ENCODE data around the gene CTNND2. TPM values are rescaled to one million over a fixed set of nuclear protein-coding genes. Genes with fewer than 3 reads are reported as not detected.

CTNND2 gene
- total RNA-seq, 2 experiments from 2014 or later: not detected

DNA sequence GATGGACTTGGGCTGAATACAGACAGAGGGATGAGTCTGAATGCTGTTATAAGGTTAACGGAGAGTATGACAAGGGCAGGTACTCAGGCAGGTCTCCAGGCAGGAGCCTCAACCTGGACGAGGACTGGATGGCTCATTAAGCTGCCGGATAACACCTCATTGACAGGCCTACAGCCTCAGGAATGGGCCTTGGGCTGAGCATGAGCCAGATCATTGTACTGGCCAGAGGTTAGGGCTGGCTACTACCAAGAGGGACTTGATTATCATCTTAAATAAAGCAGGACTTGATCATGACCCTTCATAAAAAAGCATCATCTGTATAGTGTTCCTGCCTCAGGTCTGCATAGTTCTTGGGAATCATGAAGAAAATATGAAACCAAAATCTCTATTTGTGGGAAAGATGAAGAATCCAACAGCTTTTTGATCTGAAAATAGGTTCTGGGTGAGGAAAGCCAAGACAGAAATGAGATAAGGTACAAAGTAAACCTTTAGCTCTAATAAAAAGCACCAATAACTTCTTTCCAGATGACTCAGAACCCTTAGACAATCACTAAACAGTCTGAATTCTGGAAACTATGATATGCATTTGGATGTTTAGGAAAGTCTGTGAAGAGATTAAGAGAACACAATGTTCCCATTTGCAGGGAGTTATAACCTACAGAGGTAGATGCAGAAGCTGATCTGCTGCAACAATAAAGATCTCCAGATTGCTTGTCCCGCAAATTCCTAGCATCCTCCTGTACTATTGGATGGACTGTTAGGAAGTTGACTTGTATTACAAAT lies 343.1 kb downstream of the CTNND2 start:
- intact Hi-C loops (cut with micrococcal nuclease): no loop called here
- H3K4me3 Mint-ChIP-seq: no peak overlapping the region
- ChIA-PET POLR2A (no interaction called here), CTCF (no interaction called here)
- no peaks in the 10 kb centered on the region for H3K4me1 Mint-ChIP-seq (ENCODE audit: low read depth)
- no peak for DNase-seq
- H3K27me3 Mint-ChIP-seq: no peaks in the 10 kb centered on the region
- no peaks in the 10 kb centered on the region for H3K36me3 Mint-ChIP-seq (ENCODE audit: low read depth)
- peaks cover 2% of the 10 kb centered on the region for H3K9me3 Mint-ChIP-seq
- H3K27ac Mint-ChIP-seq: no peak overlapping the region
- TF ChIP-seq, protein P1, sequence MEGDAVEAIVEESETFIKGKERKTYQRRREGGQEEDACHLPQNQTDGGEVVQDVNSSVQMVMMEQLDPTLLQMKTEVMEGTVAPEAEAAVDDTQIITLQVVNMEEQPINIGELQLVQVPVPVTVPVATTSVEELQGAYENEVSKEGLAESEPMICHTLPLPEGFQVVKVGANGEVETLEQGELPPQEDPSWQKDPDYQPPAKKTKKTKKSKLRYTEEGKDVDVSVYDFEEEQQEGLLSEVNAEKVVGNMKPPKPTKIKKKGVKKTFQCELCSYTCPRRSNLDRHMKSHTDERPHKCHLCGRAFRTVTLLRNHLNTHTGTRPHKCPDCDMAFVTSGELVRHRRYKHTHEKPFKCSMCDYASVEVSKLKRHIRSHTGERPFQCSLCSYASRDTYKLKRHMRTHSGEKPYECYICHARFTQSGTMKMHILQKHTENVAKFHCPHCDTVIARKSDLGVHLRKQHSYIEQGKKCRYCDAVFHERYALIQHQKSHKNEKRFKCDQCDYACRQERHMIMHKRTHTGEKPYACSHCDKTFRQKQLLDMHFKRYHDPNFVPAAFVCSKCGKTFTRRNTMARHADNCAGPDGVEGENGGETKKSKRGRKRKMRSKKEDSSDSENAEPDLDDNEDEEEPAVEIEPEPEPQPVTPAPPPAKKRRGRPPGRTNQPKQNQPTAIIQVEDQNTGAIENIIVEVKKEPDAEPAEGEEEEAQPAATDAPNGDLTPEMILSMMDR (IDR thresholded peaks at IDR 0.05): no peak
- ATAC-seq: no peak

DNA sequence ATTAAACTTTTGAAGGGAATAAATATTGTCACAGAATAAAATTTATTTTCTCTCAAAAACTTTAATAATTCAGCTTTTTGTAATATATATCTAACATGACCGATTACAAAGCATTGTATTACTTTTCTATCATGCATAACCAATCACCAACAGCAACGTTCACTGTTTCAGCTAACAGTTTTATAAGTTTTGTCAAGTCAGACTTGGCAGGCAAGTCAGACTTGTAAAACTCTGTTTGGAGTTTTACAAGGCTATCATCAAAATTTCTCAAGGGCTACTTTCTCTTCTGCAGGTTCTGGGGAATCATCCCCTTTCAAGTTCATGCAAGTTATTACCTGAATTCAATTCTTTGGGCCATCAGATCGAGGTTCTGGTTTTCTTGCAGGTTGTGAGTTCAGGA lies 347.2 kb downstream of the CTNND2 start:
- ChIA-PET POLR2A (no interaction called here), CTCF (no interaction called here)
- no peaks in the 10 kb centered on the region for H3K4me1 Mint-ChIP-seq (ENCODE audit: low read depth)
- H3K27ac Mint-ChIP-seq: no peak overlapping the region
- no peaks in the 10 kb centered on the region for H3K27me3 Mint-ChIP-seq
- H3K4me3 Mint-ChIP-seq: no peak overlapping the region
- H3K9me3 Mint-ChIP-seq: peaks cover 2% of the 10 kb centered on the region
- DNase-seq (no peak), ATAC-seq (no peak)
- TF ChIP-seq, protein P1 (IDR thresholded peaks at IDR 0.05): no peak
- intact Hi-C loops (cut with micrococcal nuclease): no loop called here
- no peaks in the 10 kb centered on the region for H3K36me3 Mint-ChIP-seq (ENCODE audit: low read depth)

DNA sequence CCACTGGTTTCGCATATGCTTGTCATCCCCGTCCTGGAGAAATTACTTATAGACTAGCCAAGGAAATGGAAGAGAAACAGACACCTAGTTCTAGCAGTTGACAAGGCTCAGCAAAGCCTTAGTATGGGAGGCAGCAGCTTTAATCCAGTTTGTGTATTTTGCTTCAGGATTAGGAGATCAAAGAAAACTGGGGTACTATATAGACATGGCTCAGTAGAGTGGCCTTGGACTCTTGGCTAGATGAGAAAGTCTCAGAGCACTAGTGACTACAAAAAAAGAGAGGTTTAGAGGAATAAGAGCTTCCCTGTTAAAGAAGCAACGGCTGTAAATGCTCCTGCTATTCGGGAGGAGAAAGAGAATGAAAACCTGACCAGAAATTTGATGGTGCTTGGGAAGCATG lies 349.1 kb downstream of the CTNND2 start:
- H3K4me3 Mint-ChIP-seq: no peak overlapping the region
- ChIA-PET POLR2A (no interaction called here), CTCF (no interaction called here)
- no peaks in the 10 kb centered on the region for H3K27me3 Mint-ChIP-seq
- no peaks in the 10 kb centered on the region for H3K36me3 Mint-ChIP-seq (ENCODE audit: low read depth)
- TF ChIP-seq, protein P1 (IDR thresholded peaks at IDR 0.05): no peak
- DNase-seq (no peak), ATAC-seq (no peak)
- intact Hi-C loops (cut with micrococcal nuclease): no loop called here
- no peak overlapping the region for H3K27ac Mint-ChIP-seq
- H3K4me1 Mint-ChIP-seq (ENCODE audit: low read depth): no peaks in the 10 kb centered on the region
- H3K9me3 Mint-ChIP-seq: peaks cover 2% of the 10 kb centered on the region

DNA sequence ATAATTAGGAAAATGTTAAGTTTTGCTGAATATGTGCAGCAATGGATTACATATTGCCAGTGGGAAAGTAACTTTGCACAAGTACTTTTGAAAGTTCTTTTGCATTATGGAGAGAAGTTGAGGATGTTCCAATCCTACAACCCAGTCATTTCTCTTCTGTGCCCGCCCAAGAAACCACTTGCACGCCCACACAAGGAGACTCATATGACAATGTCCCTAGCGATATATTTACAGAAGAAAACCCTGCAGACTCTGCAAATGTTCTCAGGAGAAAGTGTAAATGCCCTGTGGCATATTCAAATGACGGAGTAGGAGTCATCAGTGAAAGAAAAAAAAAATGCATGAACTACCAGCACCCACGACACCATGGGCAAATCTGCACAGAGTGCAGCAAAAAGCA lies 356.5 kb downstream of the CTNND2 start:
- DNase-seq: no peak
- H3K4me3 Mint-ChIP-seq: no peak overlapping the region
- H3K27me3 Mint-ChIP-seq: no peaks in the 10 kb centered on the region
- no peaks in the 10 kb centered on the region for H3K4me1 Mint-ChIP-seq (ENCODE audit: low read depth)
- TF ChIP-seq, protein P1 (IDR thresholded peaks at IDR 0.05): no peak
- no peaks in the 10 kb centered on the region for H3K9me3 Mint-ChIP-seq
- intact Hi-C loops (cut with micrococcal nuclease): no loop called here
- no peak overlapping the region for H3K27ac Mint-ChIP-seq
- ChIA-PET POLR2A (no interaction called here), CTCF (no interaction called here)
- no peak for ATAC-seq
- H3K36me3 Mint-ChIP-seq (ENCODE audit: low read depth): no peaks in the 10 kb centered on the region

DNA sequence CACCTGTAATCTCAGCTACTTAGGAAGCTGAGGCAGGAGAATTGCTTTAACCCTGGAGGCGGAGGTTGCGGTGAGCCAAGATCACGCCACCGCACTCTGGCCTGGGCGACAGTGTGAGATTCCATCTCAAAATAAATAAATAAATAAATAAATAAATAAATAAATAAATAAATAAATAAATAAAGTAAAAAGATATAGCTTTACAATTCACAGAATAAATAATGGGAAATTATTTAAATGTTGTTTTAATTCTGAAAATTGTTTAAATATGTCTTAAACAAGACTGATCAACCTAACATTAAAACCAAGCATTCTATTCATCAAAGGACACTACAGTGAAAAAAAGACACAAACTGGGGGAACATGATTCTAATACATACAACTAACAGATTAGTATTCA lies 357.1 kb downstream of the CTNND2 start:
- Mint-ChIP-seq H3K9me3 (no peaks in the 10 kb centered on the region), H3K27ac (no peak overlapping the region), H3K4me1 (ENCODE audit: low read depth) (no peaks in the 10 kb centered on the region), H3K27me3 (no peaks in the 10 kb centered on the region), H3K36me3 (ENCODE audit: low read depth) (no peaks in the 10 kb centered on the region), H3K4me3 (no peak overlapping the region)
- DNase-seq (no peak), ATAC-seq (no peak)
- ChIA-PET POLR2A (no interaction called here), CTCF (no interaction called here)
- intact Hi-C loops (cut with micrococcal nuclease): no loop called here
- TF ChIP-seq, protein P1 (IDR thresholded peaks at IDR 0.05): no peak

Measured in activated CD8-positive, alpha-beta T cell treated with anti-CD3 and anti-CD28 coated beads for 36 hours (primary cell).